ENCODE measurements around the gene ARF1. TPM values are rescaled to one million over a fixed set of nuclear protein-coding genes. Genes with fewer than 3 reads are reported as not detected.
A peak's percentile ranks its signal among the peaks of the same experiment; 100 is the strongest.

The ARF1 gene
- total RNA-seq, 2 experiments from 2014 or later = 163 to 322 TPM

DNA sequence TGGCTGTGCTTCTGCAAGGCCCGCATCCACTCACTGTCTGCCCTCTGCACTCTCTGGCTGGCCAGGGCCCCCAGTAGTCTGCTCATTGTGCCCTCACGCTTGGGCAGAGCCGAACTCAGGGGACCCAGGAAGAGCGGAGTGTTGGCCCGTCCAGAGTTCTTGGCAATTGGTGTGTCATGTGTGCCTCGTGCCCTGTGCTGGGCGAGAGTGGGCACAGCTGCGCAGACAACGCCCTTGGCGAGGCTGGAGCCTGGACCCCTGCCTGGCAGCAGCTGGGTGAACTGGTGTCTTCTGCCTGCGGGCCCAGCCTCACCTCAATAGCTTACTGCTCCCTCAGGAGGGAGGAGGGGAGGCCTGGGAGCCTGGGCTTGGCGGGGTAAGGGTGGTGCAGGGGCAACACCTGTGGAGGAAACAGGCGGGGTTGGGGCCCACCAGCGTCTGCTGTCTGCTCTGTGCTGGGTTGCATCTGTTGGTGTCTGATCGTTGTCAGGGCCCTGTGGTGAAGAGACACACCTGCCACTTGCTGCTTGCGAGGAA lies 59.7 kb downstream of the ARF1 start:
- TF ChIP-seq, protein P1, sequence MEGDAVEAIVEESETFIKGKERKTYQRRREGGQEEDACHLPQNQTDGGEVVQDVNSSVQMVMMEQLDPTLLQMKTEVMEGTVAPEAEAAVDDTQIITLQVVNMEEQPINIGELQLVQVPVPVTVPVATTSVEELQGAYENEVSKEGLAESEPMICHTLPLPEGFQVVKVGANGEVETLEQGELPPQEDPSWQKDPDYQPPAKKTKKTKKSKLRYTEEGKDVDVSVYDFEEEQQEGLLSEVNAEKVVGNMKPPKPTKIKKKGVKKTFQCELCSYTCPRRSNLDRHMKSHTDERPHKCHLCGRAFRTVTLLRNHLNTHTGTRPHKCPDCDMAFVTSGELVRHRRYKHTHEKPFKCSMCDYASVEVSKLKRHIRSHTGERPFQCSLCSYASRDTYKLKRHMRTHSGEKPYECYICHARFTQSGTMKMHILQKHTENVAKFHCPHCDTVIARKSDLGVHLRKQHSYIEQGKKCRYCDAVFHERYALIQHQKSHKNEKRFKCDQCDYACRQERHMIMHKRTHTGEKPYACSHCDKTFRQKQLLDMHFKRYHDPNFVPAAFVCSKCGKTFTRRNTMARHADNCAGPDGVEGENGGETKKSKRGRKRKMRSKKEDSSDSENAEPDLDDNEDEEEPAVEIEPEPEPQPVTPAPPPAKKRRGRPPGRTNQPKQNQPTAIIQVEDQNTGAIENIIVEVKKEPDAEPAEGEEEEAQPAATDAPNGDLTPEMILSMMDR (conservative IDR thresholded peaks at IDR 0.05; ENCODE audit: low read length) = no peak
- no peak for TF ChIP-seq EZH2phosphoT487 (IDR thresholded peaks at IDR 0.05; ENCODE audit: borderline replicate concordance, low read depth, low read length)
- BruUV-seq (replicated peaks) = no TSS peak
- Histone ChIP-seq H3K79me2 (ENCODE audit: insufficient read depth, low read depth, low read length) (peaks cover 47% of the 10 kb centered on the region), H3K9me2 (ENCODE audit: insufficient read depth, low read length) (no peaks in the 10 kb centered on the region), H2AFZ (ENCODE audit: low read length) (no peak overlapping the region), H3K36me3 (ENCODE audit: insufficient read depth, low read length) (peaks cover 31% of the 10 kb centered on the region), H3K9me3 (ENCODE audit: low read length) (no peaks in the 10 kb centered on the region), H3K4me3 (ENCODE audit: low read depth, low read length, poor library complexity, severe bottlenecking) (peak overlapping the region; percentile 92), H3K27ac (ENCODE audit: low read depth, low read length, poor library complexity, severe bottlenecking) (peak overlapping the region; percentile 51), H3K4me2 (ENCODE audit: low read length) (peak overlapping the region; percentile 99), H3K4me1 (ENCODE audit: insufficient read depth, low read length, poor library complexity, severe bottlenecking) (peaks cover 60% of the 10 kb centered on the region), H4K20me1 (ENCODE audit: insufficient read depth, low read length) (peaks cover 16% of the 10 kb centered on the region; the same call in 1 of the 2 replicates)
- intact Hi-C loops (cut with micrococcal nuclease; ENCODE audit: unreplicated experiment) = no loop called here
- ChIA-PET POLR2A (interaction anchor here (1.3 kb wide), 1 partner anchor 22 kb away, joined by 8 read pairs; the partner anchor contains the start of gene IBA57), CTCF (ENCODE audit: unreplicated experiment) (interaction anchor here (0.5 to 0.9 kb wide), 2 partner anchors 22 to 71 kb away, joined by 3 to 5 read pairs; no protein-coding TSS in a partner anchor)
- DNase-seq (ENCODE audit: low spot score) = peak; percentile 66

DNA sequence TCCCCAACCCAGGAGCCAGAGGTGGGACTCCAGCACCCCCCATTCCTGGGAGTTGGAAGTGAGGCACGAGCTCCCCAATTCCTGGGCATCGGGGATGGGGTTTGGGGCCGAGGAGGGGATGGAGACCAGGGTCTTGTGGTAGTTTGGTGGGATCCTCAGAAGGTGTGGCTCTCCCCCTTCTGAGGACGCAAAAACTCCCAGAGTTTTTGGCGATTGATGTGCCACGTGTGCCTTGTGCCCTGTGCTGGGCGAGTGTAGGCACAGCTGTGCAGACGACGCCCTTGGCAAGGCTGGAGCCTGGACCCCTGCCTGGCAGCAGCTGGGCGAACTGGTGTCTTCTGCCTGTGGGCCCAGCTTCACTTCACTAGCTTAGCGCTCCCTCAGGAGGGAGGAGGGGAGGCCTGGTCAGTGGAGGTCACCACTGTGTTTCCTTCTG lies 60.2 kb downstream of the ARF1 start:
- Histone ChIP-seq H3K9me3 (ENCODE audit: low read length) (no peaks in the 10 kb centered on the region), H3K4me1 (ENCODE audit: insufficient read depth, low read length, poor library complexity, severe bottlenecking) (peaks cover 55% of the 10 kb centered on the region), H2AFZ (ENCODE audit: low read length) (no peak overlapping the region), H3K79me2 (ENCODE audit: insufficient read depth, low read depth, low read length) (peaks cover 47% of the 10 kb centered on the region), H4K20me1 (ENCODE audit: insufficient read depth, low read length) (peaks cover 16% of the 10 kb centered on the region; the same call in 1 of the 2 replicates), H3K4me3 (ENCODE audit: low read depth, low read length, poor library complexity, severe bottlenecking) (peak overlapping the region; percentile 92), H3K9me2 (ENCODE audit: insufficient read depth, low read length) (no peaks in the 10 kb centered on the region), H3K4me2 (ENCODE audit: low read length) (peak overlapping the region; percentile 99), H3K27ac (ENCODE audit: low read depth, low read length, poor library complexity, severe bottlenecking) (peak overlapping the region; percentile 51), H3K36me3 (ENCODE audit: insufficient read depth, low read length) (peaks cover 34% of the 10 kb centered on the region)
- CTCF ChIA-PET (ENCODE audit: unreplicated experiment) = interaction anchor here (0.5 kb wide), 1 partner anchor 71 kb away, joined by 5 read pairs; no protein-coding TSS in a partner anchor
- no TSS peak for BruUV-seq (replicated peaks)
- TF ChIP-seq EZH2phosphoT487 (IDR thresholded peaks at IDR 0.05; ENCODE audit: borderline replicate concordance, low read depth, low read length) = no peak
- TF ChIP-seq, protein P1 (conservative IDR thresholded peaks at IDR 0.05; ENCODE audit: low read length) = no peak
- POLR2A ChIA-PET = interaction anchor here (1.1 to 1.3 kb wide), 2 partner anchors 14 to 22 kb away, joined by 4 to 8 read pairs; partner anchors contain the start of gene IBA57
- no peak for DNase-seq (ENCODE audit: low spot score)
- intact Hi-C loops (cut with micrococcal nuclease; ENCODE audit: unreplicated experiment) = no loop called here

Data from OCI-LY7 (cell line).